SU-DHL-6 (cell line): ENCODE data around the gene FOXD2.

ENCODE experiments used
- H2AFZ ChIP-seq: fragments of 200-600 bp; sonication (generic); 2 replicates; pipeline ENCODE4 v1.6.1; 2014; ENCODE audit warnings: low read depth, mild to moderate bottlenecking, moderate library complexity, mixed read lengths, antibody characterized with exemption, low read length; ENCODE audit not compliant: severe bottlenecking
- H3F3A ChIP-seq: fragments of 200-600 bp; shearing (Covaris generic); 2 replicates; pipeline ENCODE4 v1.6.0; 2016; ENCODE audit warnings: antibody characterized with exemption, mild to moderate bottlenecking; ENCODE audit not compliant: insufficient read depth
- H3K27ac ChIP-seq: fragments of 200-600 bp; sonication (generic); 2 replicates; pipeline ENCODE4 v1.5.1; 2016; ENCODE audit warnings: low read depth, mild to moderate bottlenecking, low read length, moderate library complexity, mixed read lengths
- H3K27me3 ChIP-seq: fragments of 200-600 bp; sonication (generic), shearing (Covaris generic); 2 replicates; pipeline ENCODE4 v1.6.0; 2014; ENCODE audit warnings: mild to moderate bottlenecking, low read length
- H3K36me3 ChIP-seq: fragments of 200-600 bp; sonication (generic); 2 replicates; pipeline ENCODE4 v1.6.1; 2014; ENCODE audit warnings: mild to moderate bottlenecking, low read length, mixed read lengths
- H3K4me2 ChIP-seq: fragments of 300-600, 200-600 bp; shearing (Covaris generic), sonication (generic); 2 replicates; pipeline ENCODE4 v1.6.0; 2014; ENCODE audit warnings: low read length, low read depth, mild to moderate bottlenecking; ENCODE audit not compliant: poor library complexity, severe bottlenecking
- H3K4me3 ChIP-seq: fragments of 200-600 bp; sonication (generic); 2 replicates; pipeline ENCODE4 v1.5.1; 2014; ENCODE audit warnings: antibody characterized with exemption, low read length, mild to moderate bottlenecking, mixed read lengths; ENCODE audit not compliant: insufficient read depth, poor library complexity, severe bottlenecking
- H3K79me2 ChIP-seq: fragments of 200-600 bp; sonication (generic); 2 replicates; pipeline ENCODE4 v1.6.1; 2014; ENCODE audit warnings: mild to moderate bottlenecking, low read length, moderate library complexity; ENCODE audit not compliant: insufficient read depth
- H3K9ac ChIP-seq: fragments of 200-600 bp; sonication (generic); 2 replicates; pipeline ENCODE4 v1.7.0; 2014; ENCODE audit warnings: mild to moderate bottlenecking, low read length
- H3K9me2 ChIP-seq: fragments of 200-600 bp; sonication (generic); replicated peaks from 2 replicates; pipeline ENCODE4 v1.6.1; 2014; ENCODE audit warnings: low read length; ENCODE audit not compliant: insufficient read depth
- H3K9me3 ChIP-seq: fragments of 200-600 bp; sonication (generic); 2 replicates; pipeline ENCODE4 v1.6.1; 2014; ENCODE audit warnings: low read length, mixed read lengths; ENCODE audit not compliant: insufficient read depth
- H4K20me1 ChIP-seq: fragments of 200-600 bp; sonication (generic); 2 replicates; pipeline ENCODE4 v1.6.1; 2014; ENCODE audit warnings: low read depth, mild to moderate bottlenecking, antibody characterized with exemption, low read length, moderate library complexity, mixed read lengths
- EZH2phosphoT487 ChIP-seq: fragments of 200-600 bp; sonication (generic), shearing (Covaris generic); conservative IDR thresholded peaks from 2 replicates; pipeline ENCODE4 v1.6.1; 2018; ENCODE audit warnings: mild to moderate bottlenecking, antibody characterized with exemption, low read length, moderate library complexity, mixed read lengths
- TF ChIP-seq, protein P1 (sequence below): fragments of 200-600 bp; sonication (generic); IDR thresholded peaks from one replicate; pipeline ENCODE4 v1.5.1; 2017; ENCODE audit warnings: antibody characterized with exemption, mild to moderate bottlenecking, low read length, moderate library complexity; ENCODE audit not compliant: insufficient read depth, poor library complexity, severe bottlenecking

FOXD2 gene

DNA sequence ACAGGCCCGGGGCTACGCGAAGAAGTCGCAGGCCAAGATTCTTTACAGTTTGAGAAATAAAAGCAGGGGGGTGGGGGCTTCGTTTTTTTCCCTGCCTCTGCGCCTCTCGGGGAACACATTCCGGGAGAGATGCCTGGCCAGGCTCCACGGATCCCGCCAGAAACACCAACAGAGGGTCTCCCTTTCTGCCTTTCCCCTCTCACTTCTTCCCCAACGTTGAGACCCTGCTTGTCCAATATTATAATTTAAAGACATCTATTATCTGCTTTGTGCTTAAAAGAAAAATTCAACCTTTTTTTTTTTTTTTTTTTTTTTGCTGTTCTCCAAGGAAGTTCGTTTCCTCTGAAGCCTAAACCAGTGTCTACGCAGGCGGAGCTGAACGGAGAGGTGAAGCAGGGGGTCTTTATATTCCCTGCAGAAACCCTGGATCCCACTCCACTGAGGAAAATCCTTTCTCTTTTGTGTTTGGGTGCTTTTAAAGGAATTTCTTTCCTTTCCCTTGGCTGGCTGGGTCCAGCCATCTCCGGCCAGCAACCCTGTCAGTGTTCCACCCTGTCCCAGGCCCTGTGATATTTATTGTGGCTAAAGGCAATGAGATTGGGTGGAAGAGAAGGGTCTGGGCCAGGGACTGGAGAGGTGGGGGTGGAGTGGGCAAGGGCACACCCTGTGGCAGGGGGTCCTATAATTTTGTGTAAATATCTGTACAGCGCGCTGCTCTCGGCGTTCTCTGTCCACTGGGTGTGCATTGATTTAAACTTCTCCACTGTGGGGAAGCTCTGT, 2.2 kb downstream of the FOXD2 start:
- no peak overlapping the region for H3K27ac ChIP-seq
- H3F3A ChIP-seq, result no peaks in the 10 kb centered on the region
- no peaks in the 10 kb centered on the region for H3K9me2 ChIP-seq
- peaks cover 20% of the 10 kb centered on the region for H3K79me2 ChIP-seq
- no peaks in the 10 kb centered on the region for H4K20me1 ChIP-seq
- H3K4me3 ChIP-seq, result no peak overlapping the region
- no peak overlapping the region for H2AFZ ChIP-seq
- H3K9ac ChIP-seq, result no peak overlapping the region
- H3K9me3 ChIP-seq, result no peaks in the 10 kb centered on the region
- H3K36me3 ChIP-seq, result no peaks in the 10 kb centered on the region
- H3K4me2 ChIP-seq, result no peak overlapping the region
- no peaks in the 10 kb centered on the region for H3K27me3 ChIP-seq
- TF ChIP-seq, protein P1, sequence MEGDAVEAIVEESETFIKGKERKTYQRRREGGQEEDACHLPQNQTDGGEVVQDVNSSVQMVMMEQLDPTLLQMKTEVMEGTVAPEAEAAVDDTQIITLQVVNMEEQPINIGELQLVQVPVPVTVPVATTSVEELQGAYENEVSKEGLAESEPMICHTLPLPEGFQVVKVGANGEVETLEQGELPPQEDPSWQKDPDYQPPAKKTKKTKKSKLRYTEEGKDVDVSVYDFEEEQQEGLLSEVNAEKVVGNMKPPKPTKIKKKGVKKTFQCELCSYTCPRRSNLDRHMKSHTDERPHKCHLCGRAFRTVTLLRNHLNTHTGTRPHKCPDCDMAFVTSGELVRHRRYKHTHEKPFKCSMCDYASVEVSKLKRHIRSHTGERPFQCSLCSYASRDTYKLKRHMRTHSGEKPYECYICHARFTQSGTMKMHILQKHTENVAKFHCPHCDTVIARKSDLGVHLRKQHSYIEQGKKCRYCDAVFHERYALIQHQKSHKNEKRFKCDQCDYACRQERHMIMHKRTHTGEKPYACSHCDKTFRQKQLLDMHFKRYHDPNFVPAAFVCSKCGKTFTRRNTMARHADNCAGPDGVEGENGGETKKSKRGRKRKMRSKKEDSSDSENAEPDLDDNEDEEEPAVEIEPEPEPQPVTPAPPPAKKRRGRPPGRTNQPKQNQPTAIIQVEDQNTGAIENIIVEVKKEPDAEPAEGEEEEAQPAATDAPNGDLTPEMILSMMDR, result no peak
- TF ChIP-seq EZH2phosphoT487, result no peak

DNA sequence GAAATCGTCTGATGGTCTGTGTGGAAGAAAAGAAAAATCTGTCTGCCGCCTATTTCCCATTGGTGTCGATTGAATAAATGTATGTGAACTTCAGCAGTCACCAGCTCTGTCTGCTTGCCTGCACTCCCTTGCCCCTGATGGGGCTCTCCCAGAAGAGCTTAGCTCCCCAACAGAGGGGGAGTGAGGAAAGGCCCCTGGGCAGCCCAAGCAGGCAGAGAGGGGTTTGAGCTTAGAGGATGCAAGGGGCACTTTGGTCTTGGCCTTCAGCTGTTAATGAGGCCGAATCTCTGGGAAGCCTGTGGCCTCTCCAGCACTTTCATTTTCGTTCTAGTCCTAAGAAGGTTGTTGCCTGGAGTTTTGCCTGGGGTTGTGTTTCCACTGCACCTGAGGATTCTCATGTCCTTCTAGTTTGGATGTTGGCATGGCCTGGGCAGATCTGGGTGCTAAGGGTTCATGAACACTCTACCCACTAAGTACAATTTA, 2.8 kb downstream of the FOXD2 start:
- Histone ChIP-seq H3F3A (no peaks in the 10 kb centered on the region), H3K27me3 (no peaks in the 10 kb centered on the region), H3K79me2 (peaks cover 15% of the 10 kb centered on the region), H3K4me2 (no peak overlapping the region), H3K9me3 (no peaks in the 10 kb centered on the region), H3K9ac (no peak overlapping the region), H3K36me3 (no peaks in the 10 kb centered on the region), H3K9me2 (no peaks in the 10 kb centered on the region), H3K27ac (no peak overlapping the region), H4K20me1 (no peaks in the 10 kb centered on the region), H3K4me3 (no peak overlapping the region), H2AFZ (no peak overlapping the region)
- TF ChIP-seq EZH2phosphoT487, result no peak
- TF ChIP-seq, protein P1, result no peak

DNA sequence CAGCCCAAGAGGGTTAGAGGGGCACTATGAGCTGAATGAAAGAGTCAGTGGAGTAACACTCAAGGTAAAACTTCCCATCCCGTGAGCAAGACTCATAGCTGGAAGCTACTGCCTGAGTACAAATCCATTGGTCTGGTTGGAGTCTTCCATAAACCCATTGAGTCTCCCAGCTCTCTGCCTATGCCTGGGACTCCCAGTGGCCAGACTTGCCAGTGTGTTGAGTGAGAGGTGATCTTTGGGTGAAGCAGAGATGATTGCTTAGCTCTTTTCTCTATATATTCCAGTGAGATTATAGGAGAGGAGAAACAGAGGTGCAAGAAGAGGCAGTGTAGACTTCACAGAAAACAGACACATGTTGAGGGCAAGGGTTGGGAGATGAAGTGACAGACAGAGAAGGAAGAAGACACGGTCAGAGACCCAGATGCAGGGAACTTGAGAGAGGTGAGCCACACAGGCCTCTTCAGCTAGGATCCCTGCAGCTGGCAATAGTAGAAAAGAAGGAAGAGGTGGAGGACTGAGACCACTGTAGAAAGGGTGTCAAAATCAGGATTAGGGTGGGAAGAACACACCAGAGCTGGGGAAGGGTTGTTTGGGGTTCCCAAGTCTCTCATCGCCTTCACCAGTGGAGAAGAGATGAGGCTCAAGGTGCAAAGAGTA, 3.7 kb downstream of the FOXD2 start:
- Histone ChIP-seq H3K4me3 (no peak overlapping the region), H3K79me2 (peaks cover 6% of the 10 kb centered on the region), H3K4me2 (no peak overlapping the region), H3K36me3 (no peaks in the 10 kb centered on the region), H3F3A (no peaks in the 10 kb centered on the region), H3K27me3 (no peaks in the 10 kb centered on the region), H4K20me1 (no peaks in the 10 kb centered on the region), H3K9me2 (no peaks in the 10 kb centered on the region), H3K27ac (no peak overlapping the region), H3K9me3 (no peaks in the 10 kb centered on the region), H2AFZ (no peak overlapping the region), H3K9ac (no peak overlapping the region)
- TF ChIP-seq, protein P1, result no peak
- TF ChIP-seq EZH2phosphoT487, result no peak
